GM23338 (cell line): Measurements from ENCODE around the gene RNF215. TPM values are rescaled to one million over a fixed set of nuclear protein-coding genes. Genes with fewer than 3 reads are reported as not detected.

Experiments
- ATAC-seq: fragments of 200-7000 bp; cut with Tn5 transposase; 3 replicates; pipeline ENCODE4 v1.9.1; 2020
- DNase-seq: peaks from one replicate; pipeline ENCODE4 v3.0.0-alpha.2; 2015; ENCODE audit warnings: low spot score
- H2AFZ ChIP-seq: fragments of 200-600 bp; sonication (generic); 2 replicates; pipeline ENCODE4 v1.8.0; 2016; ENCODE audit warnings: antibody characterized with exemption, mild to moderate bottlenecking, moderate library complexity
- H3F3A ChIP-seq: fragments of 200-600 bp; sonication (generic); replicated peaks from 2 replicates; pipeline ENCODE4 v1.8.0; 2017; ENCODE audit warnings: antibody characterized with exemption, mixed run types, low read depth
- H3K27ac ChIP-seq: fragments of 200-600 bp; sonication (generic); 2 replicates; pipeline ENCODE4 v1.6.1; 2016; ENCODE audit warnings: low read depth
- H3K27me3 ChIP-seq: fragments of 200-600 bp; sonication (generic); 2 replicates; pipeline ENCODE4 v1.8.0; 2016; ENCODE audit warnings: mild to moderate bottlenecking, mixed run types, moderate library complexity; ENCODE audit not compliant: insufficient read depth
- H3K36me3 ChIP-seq: fragments of 200-600 bp; sonication (generic); 2 replicates; pipeline ENCODE4 v1.8.0; 2016; ENCODE audit warnings: mild to moderate bottlenecking; ENCODE audit not compliant: insufficient read depth
- H3K4me1 ChIP-seq: fragments of 200-600 bp; sonication (generic); 2 replicates; pipeline ENCODE4 v1.8.0; 2016; ENCODE audit warnings: mild to moderate bottlenecking, moderate library complexity; ENCODE audit not compliant: insufficient read depth
- H3K4me2 ChIP-seq: fragments of 200-600 bp; sonication (generic); 2 replicates; pipeline ENCODE4 v1.7.1; 2017; ENCODE audit warnings: mixed run types
- H3K4me3 ChIP-seq: fragments of 200-600 bp; sonication (generic); 2 replicates; pipeline ENCODE4 v1.6.1; 2016; ENCODE audit warnings: mixed run types
- H3K79me2 ChIP-seq: fragments of 200-600 bp; sonication (generic); replicated peaks from 2 replicates; pipeline ENCODE4 v1.8.0; 2017; ENCODE audit warnings: mild to moderate bottlenecking; ENCODE audit not compliant: insufficient read depth
- H3K9me2 ChIP-seq: fragments of 200-600 bp; sonication (generic); 2 replicates; pipeline ENCODE4 v1.8.0; 2017; ENCODE audit not compliant: insufficient read depth
- H4K20me1 ChIP-seq: fragments of 200-600 bp; sonication (generic); replicated peaks from 2 replicates; pipeline ENCODE4 v1.8.0; 2017; ENCODE audit warnings: mild to moderate bottlenecking; ENCODE audit not compliant: insufficient read depth
- H3K27ac Mint-ChIP-seq: 2 replicates; pipeline ENCODE4 v1.8.0; 2020; ENCODE audit warnings: inconsistent platforms, mild to moderate bottlenecking, moderate library complexity, mixed read lengths
- H3K27me3 Mint-ChIP-seq: 3 replicates; pipeline ENCODE4 v1.8.0; 2022; ENCODE audit warnings: low read depth, mild to moderate bottlenecking, moderate library complexity, mixed read lengths, inconsistent platforms; ENCODE audit not compliant: insufficient read depth, poor library complexity
- H3K36me3 Mint-ChIP-seq: 3 replicates; pipeline ENCODE4 v1.8.0; 2021; ENCODE audit warnings: low read depth, mild to moderate bottlenecking, inconsistent platforms, moderate library complexity, mixed read lengths
- H3K4me1 Mint-ChIP-seq: 3 replicates; pipeline ENCODE4 v1.8.0; 2020; ENCODE audit warnings: mild to moderate bottlenecking, inconsistent platforms, mixed read lengths
- H3K4me3 Mint-ChIP-seq: 3 replicates; pipeline ENCODE4 v1.8.0; 2021; ENCODE audit warnings: moderate library complexity, mild to moderate bottlenecking, inconsistent platforms, mixed read lengths
- H3K9me3 Mint-ChIP-seq: 3 replicates; pipeline ENCODE4 v1.8.0; 2020; ENCODE audit warnings: moderate library complexity, mild to moderate bottlenecking, inconsistent platforms, mixed read lengths
- CREB1 ChIP-seq: fragments of 250-450 bp; sonication (Bioruptor Pico); IDR thresholded peaks from 2 replicates; pipeline ENCODE4 v1.5.0; 2020; ENCODE audit warnings: low read depth, mild to moderate bottlenecking, moderate library complexity
- EZH2 ChIP-seq: fragments of 200-600 bp; sonication (generic); IDR thresholded peaks from one replicate; pipeline ENCODE4 v1.8.0; 2017; ENCODE audit warnings: antibody characterized with exemption, mild to moderate bottlenecking, low read depth; ENCODE audit not compliant: unreplicated experiment
- EZH2phosphoT487 ChIP-seq: fragments of 200-600 bp; sonication (generic); IDR thresholded peaks from one replicate; pipeline ENCODE4 v1.8.1; 2018; ENCODE audit warnings: antibody characterized with exemption; ENCODE audit not compliant: unreplicated experiment
- JUNB ChIP-seq: IDR thresholded peaks from one replicate; pipeline ENCODE4 v1.6.1; 2016; ENCODE audit warnings: antibody characterized with exemption; ENCODE audit not compliant: unreplicated experiment
- NANOG ChIP-seq: IDR thresholded peaks from 2 replicates; pipeline ENCODE4 v1.6.1; 2016; ENCODE audit warnings: antibody characterized with exemption, borderline replicate concordance
- POLR2AphosphoS5 ChIP-seq: IDR thresholded peaks from 2 replicates; pipeline ENCODE4 v1.6.1; 2016; ENCODE audit warnings: antibody characterized with exemption, low read depth
- REST ChIP-seq: IDR thresholded peaks from one replicate; pipeline ENCODE4 v1.6.1; 2018; ENCODE audit warnings: antibody characterized with exemption; ENCODE audit not compliant: unreplicated experiment
- STAT1 ChIP-seq: IDR thresholded peaks from one replicate; pipeline ENCODE4 v1.6.1; 2016; ENCODE audit warnings: antibody characterized with exemption; ENCODE audit not compliant: unreplicated experiment
- ZNF114 ChIP-seq: fragments of 250-450 bp; sonication (Bioruptor Pico); IDR thresholded peaks from 2 replicates; pipeline ENCODE4 v1.5.0; 2020; ENCODE audit warnings: mild to moderate bottlenecking, moderate library complexity
- ZNF331 ChIP-seq: fragments of 250-450 bp; sonication (Bioruptor Pico); IDR thresholded peaks from 2 replicates; pipeline ENCODE4 v1.5.0; 2020; ENCODE audit warnings: low read depth, mild to moderate bottlenecking, moderate library complexity
- polyA plus RNA-seq: library from polyadenylated mRNA; unstranded; fragments of >200 nt; fragmentation: Nextera tagmentation; extraction: Ambion mirVana; gene quantifications from 2 replicates; pipeline ENCODE4 v1.2.1, GENCODE V29; 2016
- total RNA-seq: library from RNA; depleted of rRNA; stranded (reverse); fragments of >200 nt; shearing (Covaris generic); gene quantifications from 2 replicates; pipeline ENCODE4 v1.2.3, GENCODE V29; 2014
- TF ChIP-seq, protein P1 (sequence below), 2 experiments: fragments of 200-600 bp in 1 of 2; sonication (generic) in 1 of 2; conservative IDR thresholded peaks; 2 replicates each; pipeline versions ENCODE4 v1.5.1 to v1.6.1; 2016 to 2017; ENCODE audit warnings: antibody characterized with exemption in 2 of 2, low read depth in 2 of 2, mild to moderate bottlenecking in 2 of 2, moderate library complexity in 1 of 2
- TF ChIP-seq, protein P2 (sequence below): IDR thresholded peaks from 2 replicates; pipeline ENCODE4 v1.6.1; 2016; ENCODE audit warnings: antibody characterized with exemption
- TF ChIP-seq, protein P3 (sequence below): fragments of 250-450 bp; sonication (Bioruptor Pico); IDR thresholded peaks from 2 replicates; pipeline ENCODE4 v1.5.0; 2020; ENCODE audit warnings: mild to moderate bottlenecking, moderate library complexity

Gene RNF215
- total and polyA plus RNA-seq, 2 experiments from 2014 or later, result 3.3 to 13.9 TPM

DNA sequence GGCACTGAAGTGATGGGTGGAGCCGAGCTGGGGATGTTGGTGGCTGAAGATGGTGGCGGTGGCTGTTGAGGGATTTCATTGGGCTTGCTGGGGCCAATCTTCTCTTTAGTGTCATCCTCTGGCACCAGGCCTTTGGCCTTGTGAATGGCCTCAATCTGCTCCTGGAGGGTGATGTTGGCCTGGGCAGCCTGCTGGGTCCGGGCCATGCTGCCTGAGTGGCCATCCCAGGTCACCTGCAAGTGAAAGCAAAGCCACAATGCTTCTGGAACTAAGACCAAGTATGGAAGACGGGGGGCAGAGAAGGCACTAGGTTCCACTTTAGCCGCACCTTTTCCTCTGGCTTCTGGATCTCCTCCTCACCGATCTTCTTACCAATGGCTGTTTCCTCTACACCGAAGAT is 48.4 kb downstream of the RNF215 start:
- H3K27ac Mint-ChIP-seq, result no peak overlapping the region
- H3K9me3 Mint-ChIP-seq, result no peaks in the 10 kb centered on the region
- H4K20me1 ChIP-seq, result peaks cover 9% of the 10 kb centered on the region
- no peak for DNase-seq
- H3K27me3 ChIP-seq, result no peaks in the 10 kb centered on the region
- no peaks in the 10 kb centered on the region for H3K9me2 ChIP-seq
- H3K79me2 ChIP-seq, result no peaks in the 10 kb centered on the region
- no peak for TF ChIP-seq EZH2phosphoT487
- TF ChIP-seq REST, result no peak
- TF ChIP-seq ZNF331 (CRISPR knock-in tag), result no peak
- TF ChIP-seq, protein P1, sequence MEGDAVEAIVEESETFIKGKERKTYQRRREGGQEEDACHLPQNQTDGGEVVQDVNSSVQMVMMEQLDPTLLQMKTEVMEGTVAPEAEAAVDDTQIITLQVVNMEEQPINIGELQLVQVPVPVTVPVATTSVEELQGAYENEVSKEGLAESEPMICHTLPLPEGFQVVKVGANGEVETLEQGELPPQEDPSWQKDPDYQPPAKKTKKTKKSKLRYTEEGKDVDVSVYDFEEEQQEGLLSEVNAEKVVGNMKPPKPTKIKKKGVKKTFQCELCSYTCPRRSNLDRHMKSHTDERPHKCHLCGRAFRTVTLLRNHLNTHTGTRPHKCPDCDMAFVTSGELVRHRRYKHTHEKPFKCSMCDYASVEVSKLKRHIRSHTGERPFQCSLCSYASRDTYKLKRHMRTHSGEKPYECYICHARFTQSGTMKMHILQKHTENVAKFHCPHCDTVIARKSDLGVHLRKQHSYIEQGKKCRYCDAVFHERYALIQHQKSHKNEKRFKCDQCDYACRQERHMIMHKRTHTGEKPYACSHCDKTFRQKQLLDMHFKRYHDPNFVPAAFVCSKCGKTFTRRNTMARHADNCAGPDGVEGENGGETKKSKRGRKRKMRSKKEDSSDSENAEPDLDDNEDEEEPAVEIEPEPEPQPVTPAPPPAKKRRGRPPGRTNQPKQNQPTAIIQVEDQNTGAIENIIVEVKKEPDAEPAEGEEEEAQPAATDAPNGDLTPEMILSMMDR (conservative IDR thresholded peaks at IDR 0.05; ENCODE audit: low read depth in 2 of 2), result no peak
- no peak for TF ChIP-seq NANOG
- TF ChIP-seq, protein P2, sequence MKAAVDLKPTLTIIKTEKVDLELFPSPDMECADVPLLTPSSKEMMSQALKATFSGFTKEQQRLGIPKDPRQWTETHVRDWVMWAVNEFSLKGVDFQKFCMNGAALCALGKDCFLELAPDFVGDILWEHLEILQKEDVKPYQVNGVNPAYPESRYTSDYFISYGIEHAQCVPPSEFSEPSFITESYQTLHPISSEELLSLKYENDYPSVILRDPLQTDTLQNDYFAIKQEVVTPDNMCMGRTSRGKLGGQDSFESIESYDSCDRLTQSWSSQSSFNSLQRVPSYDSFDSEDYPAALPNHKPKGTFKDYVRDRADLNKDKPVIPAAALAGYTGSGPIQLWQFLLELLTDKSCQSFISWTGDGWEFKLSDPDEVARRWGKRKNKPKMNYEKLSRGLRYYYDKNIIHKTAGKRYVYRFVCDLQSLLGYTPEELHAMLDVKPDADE, result no peak
- no peak for TF ChIP-seq EZH2
- TF ChIP-seq CREB1 (CRISPR knock-in tag), result no peak
- TF ChIP-seq STAT1, result no peak
- no peak for TF ChIP-seq POLR2AphosphoS5
- TF ChIP-seq JUNB, result no peak
- TF ChIP-seq ZNF114 (CRISPR knock-in tag), result no peak
- TF ChIP-seq, protein P3, sequence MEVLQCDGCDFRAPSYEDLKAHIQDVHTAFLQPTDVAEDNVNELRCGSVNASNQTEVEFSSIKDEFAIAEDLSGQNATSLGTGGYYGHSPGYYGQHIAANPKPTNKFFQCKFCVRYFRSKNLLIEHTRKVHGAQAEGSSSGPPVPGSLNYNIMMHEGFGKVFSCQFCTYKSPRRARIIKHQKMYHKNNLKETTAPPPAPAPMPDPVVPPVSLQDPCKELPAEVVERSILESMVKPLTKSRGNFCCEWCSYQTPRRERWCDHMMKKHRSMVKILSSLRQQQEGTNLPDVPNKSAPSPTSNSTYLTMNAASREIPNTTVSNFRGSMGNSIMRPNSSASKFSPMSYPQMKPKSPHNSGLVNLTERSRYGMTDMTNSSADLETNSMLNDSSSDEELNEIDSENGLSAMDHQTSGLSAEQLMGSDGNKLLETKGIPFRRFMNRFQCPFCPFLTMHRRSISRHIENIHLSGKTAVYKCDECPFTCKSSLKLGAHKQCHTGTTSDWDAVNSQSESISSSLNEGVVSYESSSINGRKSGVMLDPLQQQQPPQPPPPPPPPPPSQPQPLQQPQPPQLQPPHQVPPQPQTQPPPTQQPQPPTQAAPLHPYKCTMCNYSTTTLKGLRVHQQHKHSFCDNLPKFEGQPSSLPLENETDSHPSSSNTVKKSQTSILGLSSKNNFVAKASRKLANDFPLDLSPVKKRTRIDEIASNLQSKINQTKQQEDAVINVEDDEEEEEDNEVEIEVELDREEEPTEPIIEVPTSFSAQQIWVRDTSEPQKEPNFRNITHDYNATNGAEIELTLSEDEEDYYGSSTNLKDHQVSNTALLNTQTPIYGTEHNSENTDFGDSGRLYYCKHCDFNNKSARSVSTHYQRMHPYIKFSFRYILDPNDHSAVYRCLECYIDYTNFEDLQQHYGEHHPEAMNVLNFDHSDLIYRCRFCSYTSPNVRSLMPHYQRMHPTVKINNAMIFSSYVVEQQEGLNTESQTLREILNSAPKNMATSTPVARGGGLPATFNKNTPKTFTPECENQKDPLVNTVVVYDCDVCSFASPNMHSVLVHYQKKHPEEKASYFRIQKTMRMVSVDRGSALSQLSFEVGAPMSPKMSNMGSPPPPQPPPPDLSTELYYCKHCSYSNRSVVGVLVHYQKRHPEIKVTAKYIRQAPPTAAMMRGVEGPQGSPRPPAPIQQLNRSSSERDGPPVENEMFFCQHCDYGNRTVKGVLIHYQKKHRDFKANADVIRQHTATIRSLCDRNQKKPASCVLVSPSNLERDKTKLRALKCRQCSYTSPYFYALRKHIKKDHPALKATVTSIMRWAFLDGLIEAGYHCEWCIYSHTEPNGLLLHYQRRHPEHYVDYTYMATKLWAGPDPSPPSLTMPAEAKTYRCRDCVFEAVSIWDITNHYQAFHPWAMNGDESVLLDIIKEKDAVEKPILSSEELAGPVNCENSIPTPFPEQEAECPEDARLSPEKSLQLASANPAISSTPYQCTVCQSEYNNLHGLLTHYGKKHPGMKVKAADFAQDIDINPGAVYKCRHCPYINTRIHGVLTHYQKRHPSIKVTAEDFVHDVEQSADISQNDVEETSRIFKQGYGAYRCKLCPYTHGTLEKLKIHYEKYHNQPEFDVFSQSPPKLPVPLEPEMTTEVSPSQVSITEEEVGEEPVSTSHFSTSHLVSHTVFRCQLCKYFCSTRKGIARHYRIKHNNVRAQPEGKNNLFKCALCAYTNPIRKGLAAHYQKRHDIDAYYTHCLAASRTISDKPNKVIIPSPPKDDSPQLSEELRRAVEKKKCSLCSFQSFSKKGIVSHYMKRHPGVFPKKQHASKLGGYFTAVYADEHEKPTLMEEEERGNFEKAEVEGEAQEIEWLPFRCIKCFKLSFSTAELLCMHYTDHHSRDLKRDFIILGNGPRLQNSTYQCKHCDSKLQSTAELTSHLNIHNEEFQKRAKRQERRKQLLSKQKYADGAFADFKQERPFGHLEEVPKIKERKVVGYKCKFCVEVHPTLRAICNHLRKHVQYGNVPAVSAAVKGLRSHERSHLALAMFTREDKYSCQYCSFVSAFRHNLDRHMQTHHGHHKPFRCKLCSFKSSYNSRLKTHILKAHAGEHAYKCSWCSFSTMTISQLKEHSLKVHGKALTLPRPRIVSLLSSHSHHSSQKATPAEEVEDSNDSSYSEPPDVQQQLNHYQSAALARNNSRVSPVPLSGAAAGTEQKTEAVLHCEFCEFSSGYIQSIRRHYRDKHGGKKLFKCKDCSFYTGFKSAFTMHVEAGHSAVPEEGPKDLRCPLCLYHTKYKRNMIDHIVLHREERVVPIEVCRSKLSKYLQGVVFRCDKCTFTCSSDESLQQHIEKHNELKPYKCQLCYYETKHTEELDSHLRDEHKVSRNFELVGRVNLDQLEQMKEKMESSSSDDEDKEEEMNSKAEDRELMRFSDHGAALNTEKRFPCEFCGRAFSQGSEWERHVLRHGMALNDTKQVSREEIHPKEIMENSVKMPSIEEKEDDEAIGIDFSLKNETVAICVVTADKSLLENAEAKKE (CRISPR knock-in tag), result no peak
- no peaks in the 10 kb centered on the region for H3K4me1 ChIP-seq
- H3K27ac ChIP-seq, result no peak overlapping the region
- no peak overlapping the region for H3K4me3 Mint-ChIP-seq
- H3K4me3 ChIP-seq, result no peak overlapping the region
- H3K4me2 ChIP-seq, result no peak overlapping the region
- H3K36me3 ChIP-seq, result peaks cover 72% of the 10 kb centered on the region
- H2AFZ ChIP-seq, result no peak overlapping the region
- peaks cover 99% of the 10 kb centered on the region for H3K36me3 Mint-ChIP-seq
- H3K27me3 Mint-ChIP-seq, result peaks cover 5% of the 10 kb centered on the region
- no peak for ATAC-seq
- H3K4me1 Mint-ChIP-seq, result no peaks in the 10 kb centered on the region
- H3F3A ChIP-seq, result 0 out of 2 replicates have a peak, but pooled peaks cover 3% of the 10 kb centered on the region
